ENCODE results near the gene QPCT.
"Not testable (repeated sequence)": the region's sequence is repeated elsewhere in the genome, so short reads cannot be mapped to it uniquely, and the experiment has no call there.

The QPCT gene

GRCh38 chr2:37389989-37390765 lies 45.7 kb downstream of the QPCT start:
- DNase-seq (ENCODE audit: low read depth in 2 of 2): peak; percentile 32 to 58

GRCh38 chr2:37390777-37391176 lies 46.3 kb downstream of the QPCT start:
- DNase-seq (ENCODE audit: low read depth in 2 of 2): no peak

DNA sequence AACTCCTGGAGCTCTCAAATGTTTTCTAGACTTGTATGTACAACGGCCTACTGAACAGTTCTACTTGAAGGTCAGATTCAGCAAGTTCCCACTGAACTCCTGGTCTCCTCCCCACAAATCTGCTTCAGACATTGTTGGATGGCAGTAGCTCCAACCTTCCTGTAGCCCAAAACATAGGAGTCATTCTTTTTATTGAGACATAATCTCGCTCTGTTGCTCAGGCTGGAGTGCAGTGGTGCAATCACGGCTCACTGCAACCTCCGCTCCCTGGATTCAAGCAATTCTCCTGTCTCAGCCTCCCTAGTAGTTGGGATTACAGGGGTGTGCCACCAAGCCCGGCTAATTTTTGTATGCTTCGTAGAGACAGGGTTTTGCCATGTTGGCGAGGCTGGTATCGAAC lies 47.3 kb downstream of the QPCT start:
- no peak for DNase-seq (ENCODE audit: low read depth in 2 of 2)

DNA sequence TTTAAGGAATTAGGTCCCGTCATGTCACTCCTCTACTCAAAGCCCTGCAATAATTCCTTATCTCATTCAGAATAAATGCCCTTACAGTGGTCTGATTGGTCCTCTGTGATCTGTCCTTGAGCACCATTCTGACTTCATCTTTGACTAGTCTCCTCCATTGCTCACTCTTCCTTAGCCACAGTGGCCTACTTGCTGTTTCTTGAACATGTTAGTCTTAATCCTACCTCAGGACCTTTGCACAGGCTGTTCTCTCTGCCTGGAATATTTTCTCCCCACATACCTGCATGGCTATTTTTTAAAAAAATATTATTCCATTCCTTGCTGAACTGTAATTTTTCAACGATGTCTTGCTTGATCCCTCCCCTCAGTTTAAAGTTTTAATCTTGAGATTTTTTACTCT lies 48.0 kb downstream of the QPCT start:
- no peak for DNase-seq (ENCODE audit: low read depth in 2 of 2)

DNA sequence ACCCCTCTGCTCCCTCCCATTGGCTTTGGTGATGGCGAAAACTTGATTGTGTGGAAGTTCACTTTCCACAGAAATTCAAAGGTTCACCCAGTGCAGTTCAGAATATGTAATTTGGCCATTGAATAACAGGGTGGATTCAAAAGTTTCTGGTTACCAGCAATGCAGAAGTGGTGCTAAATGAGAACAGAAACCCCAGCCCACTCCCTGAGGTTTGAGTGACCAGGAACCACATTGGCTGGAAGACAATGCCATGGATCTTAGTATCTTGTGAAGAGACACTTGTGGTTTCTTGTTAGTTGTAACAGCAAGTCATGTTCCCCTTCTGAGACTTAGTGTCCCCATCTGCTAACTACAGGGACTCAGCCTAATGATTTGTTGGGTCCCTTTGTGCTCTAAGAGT lies 49.8 kb downstream of the QPCT start:
- no peak for DNase-seq (ENCODE audit: low read depth in 2 of 2)

- no peak for DNase-seq (ENCODE audit: low read depth in 2 of 2)
Observed at GRCh38 chr2:37394796-37395555, 50.5 kb downstream of the QPCT start.

GRCh38 chr2:37396890-37397565 lies 52.6 kb downstream of the QPCT start:
- DNase-seq (ENCODE audit: low read depth in 2 of 2): no peak

- no peak for DNase-seq (ENCODE audit: low read depth in 2 of 2)
Observed at GRCh38 chr2:37398990-37399389, 54.6 kb downstream of the QPCT start.

GRCh38 chr2:37400041-37400440 lies 55.6 kb downstream of the QPCT start:
- DNase-seq (ENCODE audit: low read depth in 2 of 2): no peak

- DNase-seq (ENCODE audit: low read depth in 2 of 2): no peak
Observed at GRCh38 chr2:37402636-37403035, 58.2 kb downstream of the QPCT start.

DNA sequence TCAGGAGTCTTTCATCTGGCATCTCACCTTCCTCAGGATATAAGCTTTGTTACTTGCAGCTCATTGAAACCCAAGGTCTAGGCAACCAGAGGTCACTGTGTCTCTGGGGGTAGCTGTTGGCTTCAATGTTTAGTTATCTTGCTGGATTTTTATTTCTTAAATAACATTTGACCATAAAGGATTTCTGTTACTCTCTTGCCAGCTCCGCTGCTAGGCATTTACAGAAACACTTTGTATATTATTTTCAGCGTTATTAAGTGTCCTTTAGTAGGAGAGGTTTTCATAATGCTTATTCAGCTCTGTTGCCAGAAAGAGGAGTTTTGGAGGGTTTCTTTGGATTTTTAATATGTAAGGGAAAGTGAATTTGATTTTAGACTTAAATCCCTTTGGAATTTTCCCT lies 61.4 kb downstream of the QPCT start:
- DNase-seq (ENCODE audit: low read depth in 2 of 2): no peak

GRCh38 chr2:37412231-37412630 lies 67.8 kb downstream of the QPCT start:
- no peak for DNase-seq (ENCODE audit: low read depth in 2 of 2)

GRCh38 chr2:37413911-37414469 lies 69.6 kb downstream of the QPCT start:
- DNase-seq (ENCODE audit: low read depth in 2 of 2): not testable (repeated sequence)

- DNase-seq (ENCODE audit: low read depth in 2 of 2): no peak
Observed at GRCh38 chr2:37414470-37414949, 70.1 kb downstream of the QPCT start.

DNA sequence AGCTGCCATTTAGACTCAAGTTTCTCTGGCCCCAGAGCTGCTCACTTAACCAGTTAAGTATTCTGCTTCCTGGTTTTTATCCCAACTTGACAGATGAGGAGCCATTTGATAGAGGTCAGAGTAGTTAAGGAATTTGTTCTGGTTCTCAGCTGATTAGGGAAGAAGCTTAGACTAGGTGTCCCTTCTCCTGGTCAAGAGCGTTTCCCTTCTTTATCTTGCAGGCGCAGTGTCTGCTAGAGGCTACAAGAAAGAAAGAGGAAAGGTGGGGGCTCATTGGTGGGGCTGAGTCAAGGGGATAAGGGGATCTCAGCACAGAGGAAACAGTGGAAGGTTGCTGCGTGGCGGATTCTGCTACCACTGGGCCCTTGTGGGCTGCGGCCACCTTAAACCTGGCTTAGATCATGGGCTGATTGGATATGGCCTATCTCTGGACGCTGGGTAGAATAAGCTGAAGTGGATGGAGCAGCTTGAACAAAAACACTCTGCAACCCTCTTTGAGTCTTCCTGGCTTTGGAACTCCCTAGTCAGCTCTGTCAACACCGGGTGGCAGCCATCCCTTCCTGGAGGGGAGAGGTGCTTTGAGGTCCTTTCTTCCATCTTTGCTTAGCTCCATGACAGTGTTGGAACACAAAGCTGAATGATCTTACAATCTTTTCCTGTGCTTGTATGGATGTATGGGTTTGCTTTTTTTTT lies 70.8 kb downstream of the QPCT start:
- no peak for DNase-seq (ENCODE audit: low read depth in 2 of 2)

DNA sequence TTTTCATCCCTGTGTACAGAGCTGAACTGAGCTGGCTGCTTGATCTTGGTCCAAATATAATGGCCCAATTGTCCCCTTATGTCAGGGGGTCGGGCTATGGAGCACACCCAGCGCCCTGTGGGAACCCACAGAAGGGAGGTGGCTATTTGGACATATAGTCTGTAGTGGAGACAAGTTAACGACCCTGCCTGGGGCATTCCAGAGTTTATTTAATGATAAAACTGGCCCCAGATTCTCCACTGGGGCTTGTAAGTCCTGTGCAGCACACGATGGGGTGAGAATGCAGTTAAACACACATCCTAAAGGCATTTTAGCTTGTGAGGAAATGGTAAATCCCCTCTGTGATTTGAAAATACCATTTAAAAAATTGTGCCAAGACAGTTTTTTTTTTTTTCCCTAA lies 72.9 kb downstream of the QPCT start:
- no peak for DNase-seq (ENCODE audit: low read depth in 2 of 2)

- no peak for DNase-seq (ENCODE audit: low read depth in 2 of 2)
Observed at GRCh38 chr2:37418956-37419355, 74.5 kb downstream of the QPCT start.

- DNase-seq (ENCODE audit: low read depth in 2 of 2): no peak
Observed at GRCh38 chr2:37421686-37422085, 77.3 kb downstream of the QPCT start.

DNA sequence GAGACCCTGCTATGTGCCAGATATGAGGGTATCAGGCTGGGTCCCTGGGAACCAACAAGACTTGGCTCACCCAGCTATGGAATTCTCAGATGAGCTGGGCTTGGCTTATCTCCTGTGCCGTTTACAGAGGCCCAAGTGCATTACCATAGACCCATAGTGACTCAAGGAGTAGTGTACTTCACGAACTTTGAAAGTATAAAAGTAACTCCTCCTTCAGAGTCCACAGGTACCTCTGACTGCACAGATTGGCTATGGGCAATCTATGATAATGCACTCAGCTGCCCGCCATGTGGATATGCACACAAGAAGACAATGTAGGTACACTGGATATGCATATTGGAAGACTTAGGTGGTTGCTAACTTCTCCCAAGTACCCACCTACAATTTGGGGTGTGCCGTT lies 78.4 kb downstream of the QPCT start:
- no peak for DNase-seq (ENCODE audit: low read depth in 2 of 2)

All from stimulated activated CD8-positive, alpha-beta memory T cell treated with anti-CD3 and anti-CD28 coated beads, Interleukin-15, amount 100 ng/mL, for 48 hours (primary cell).